Measurements from ENCODE around the gene BRCC3.

The BRCC3 gene

GRCh38 chrX:155148724-155149537 is 77.6 kb downstream of the BRCC3 start:
- peak; percentile 33 for DNase-seq

DNA sequence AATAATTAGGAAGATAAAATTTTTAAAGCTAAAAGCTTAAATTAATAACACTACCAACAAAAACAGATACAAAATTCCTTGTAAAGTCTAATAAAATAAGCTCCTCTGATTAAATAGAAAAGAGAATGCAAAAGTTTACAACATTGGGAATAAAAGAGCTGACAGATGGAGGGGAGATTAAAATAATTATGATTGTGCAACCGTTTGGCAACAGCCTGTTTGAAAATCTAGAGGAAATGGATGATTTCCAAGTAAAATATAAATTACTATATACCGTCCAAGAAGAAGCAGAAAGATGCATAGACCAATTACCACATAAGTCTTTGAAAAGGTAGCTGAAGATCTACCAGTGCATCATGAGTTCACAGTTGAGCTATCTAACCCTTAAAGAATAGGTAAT is 98.6 kb downstream of the BRCC3 start:
- no peak for DNase-seq

Measured in OCI-M1 (cell line).